Measurements from ENCODE around the gene SNCA.

GRCh38 chr4:89704651-89705395 is 132.1 kb downstream of the SNCA start:
- TF ChIP-seq CTCF (IDR thresholded peaks at IDR 0.05; ENCODE audit: low read depth, low read length) (no peak), POLR2A (IDR thresholded peaks at IDR 0.05; ENCODE audit: extremely low read depth, insufficient read length) (no peak)
- TF ChIP-seq, protein P1, sequence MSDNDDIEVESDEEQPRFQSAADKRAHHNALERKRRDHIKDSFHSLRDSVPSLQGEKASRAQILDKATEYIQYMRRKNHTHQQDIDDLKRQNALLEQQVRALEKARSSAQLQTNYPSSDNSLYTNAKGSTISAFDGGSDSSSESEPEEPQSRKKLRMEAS (IDR thresholded peaks at IDR 0.05; ENCODE audit: low read depth, low read length) = no peak

Measured in NB4 (cell line).